Cortex of kidney (tissue), 1 donor: Measurements from ENCODE around the gene RAB40A.

Source experiments
- DNase-seq: peaks from one replicate; lab custom pipeline; 2025; lab: John Stamatoyannopoulos, UW

RAB40A gene, protein sequence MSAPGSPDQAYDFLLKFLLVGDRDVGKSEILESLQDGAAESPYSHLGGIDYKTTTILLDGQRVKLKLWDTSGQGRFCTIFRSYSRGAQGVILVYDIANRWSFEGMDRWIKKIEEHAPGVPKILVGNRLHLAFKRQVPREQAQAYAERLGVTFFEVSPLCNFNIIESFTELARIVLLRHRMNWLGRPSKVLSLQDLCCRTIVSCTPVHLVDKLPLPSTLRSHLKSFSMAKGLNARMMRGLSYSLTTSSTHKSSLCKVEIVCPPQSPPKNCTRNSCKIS

DNA sequence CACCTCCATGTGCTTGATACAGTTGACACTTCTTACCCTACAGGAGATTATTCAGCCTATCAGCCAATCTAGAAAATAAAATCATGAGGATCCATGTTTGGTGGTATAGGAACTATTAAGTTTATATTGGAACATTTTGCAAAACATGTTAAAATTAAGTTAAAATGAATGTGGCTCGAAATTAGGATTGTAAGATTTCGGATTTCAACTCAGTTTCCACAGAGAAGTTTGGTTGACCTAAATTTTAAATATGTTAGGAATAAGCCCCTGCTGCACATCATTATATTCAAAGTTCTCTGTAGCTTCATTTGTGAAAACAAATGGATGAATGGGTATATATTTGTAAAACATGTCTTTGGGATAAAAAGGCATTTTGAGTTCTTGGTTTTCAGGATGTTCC is at the start of gene RAB40A:
TSS of gene RAB40A (minus strand) at position 101 of the 400 bp plus-strand sequence. CDS start 18,733 bp downstream, outside the sequence.
- DNase-seq: no peak

DNA sequence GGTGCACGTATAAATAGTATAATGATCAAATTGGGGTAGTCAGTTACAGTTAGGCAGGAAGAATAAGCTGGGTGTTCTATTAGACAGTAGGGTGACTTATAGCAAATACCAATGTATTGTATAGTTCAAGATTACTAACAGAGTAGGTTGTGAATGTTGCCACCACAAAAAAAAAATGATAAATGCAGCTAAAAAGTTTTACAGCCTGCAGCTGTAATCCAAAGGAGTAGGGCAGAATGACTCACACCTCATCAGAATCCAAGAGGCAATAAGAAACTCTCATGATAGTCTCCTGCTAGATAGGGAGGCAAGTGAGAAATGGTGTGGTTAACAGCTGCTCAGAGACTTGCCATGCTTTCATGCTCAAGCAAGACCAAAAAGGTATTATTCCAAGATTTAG is 46.5 kb upstream of the RAB40A start:
- DNase-seq: no peak

DNA sequence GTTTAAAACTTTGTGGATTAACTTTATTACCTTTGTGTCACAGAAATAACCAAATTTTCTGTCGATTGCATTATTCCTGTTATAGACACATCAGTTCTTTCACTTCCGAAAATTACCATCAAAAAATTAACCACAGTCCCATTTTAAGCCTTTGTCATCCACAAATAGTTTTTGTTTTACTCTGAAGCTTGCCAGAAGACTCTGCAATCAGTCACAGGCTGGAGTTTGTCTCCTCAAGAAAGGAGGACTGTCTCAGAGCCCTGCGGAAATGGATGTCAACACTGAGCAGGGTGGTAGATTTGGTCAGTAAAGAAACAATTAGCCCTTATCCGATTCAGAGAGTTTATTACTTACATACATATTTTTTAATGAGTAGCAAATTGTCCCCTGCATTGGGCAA is 45.9 kb upstream of the RAB40A start:
- no peak for DNase-seq

DNA sequence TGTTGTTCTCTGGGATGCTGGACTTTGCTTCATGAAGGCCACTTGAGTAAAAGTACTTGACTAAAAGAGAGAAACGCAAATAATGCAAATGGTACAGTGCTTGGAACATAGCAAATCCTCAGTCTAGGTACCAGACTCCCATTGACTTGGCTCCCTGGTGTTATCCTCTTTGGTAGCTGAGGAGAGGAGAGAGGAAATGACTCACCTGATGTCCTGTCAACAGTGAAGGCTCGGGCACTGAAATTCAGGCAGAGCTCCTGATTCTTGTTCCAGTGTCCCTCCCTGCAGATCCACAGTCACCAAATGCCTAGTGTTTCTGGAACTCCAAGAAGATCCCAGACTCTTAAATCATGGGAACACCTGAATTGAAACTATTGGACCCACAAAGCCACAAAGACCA is 43.5 kb upstream of the RAB40A start:
- no peak for DNase-seq

DNA sequence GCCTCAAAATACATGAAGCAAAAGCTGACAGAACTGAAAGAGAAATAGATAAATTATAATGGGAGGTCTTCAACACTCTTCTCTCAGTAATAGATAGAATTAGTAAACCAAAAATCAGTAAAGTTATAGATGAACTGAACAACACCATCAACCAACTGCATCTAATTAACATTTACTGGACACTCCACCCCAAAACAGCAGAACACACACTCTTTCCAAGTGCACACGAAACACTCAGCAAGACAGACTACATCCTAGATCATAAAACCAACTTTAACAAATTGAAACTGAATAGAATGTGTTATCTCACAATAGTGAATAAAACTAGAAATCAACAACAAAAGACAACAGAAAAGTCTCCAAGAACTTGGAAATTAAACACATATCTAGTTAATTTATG is 41.0 kb upstream of the RAB40A start:
- no peak for DNase-seq

DNA sequence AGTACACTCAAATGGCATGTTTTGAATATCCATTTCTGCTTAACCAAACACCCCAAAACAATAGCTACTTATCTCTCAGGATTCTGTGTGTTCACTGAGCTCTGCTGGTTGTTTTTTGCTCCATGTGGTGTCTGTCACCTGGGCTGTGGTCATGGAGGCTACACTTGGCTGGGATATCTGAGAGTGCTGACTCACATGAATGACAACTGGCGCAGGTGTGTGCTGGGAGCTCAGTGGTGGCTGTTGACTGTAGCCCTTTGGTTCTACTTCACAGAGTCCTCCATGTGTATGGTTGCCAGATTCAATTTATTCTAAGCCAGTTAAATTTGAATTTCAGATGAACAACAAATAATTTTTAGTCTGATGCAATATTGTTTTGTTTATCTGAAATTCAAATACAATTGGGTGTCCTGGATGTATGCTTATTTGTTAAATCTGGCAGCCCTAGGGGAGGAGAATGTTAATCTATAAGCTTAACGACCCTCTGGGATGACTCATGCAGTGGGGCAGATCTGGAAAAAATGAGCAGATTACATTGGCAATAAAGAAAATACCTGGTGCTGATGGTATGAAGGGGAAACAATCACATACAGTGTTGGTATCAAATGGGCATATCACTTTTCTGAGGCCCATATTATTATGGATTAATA is 37.8 kb upstream of the RAB40A start:
- no peak for DNase-seq

DNA sequence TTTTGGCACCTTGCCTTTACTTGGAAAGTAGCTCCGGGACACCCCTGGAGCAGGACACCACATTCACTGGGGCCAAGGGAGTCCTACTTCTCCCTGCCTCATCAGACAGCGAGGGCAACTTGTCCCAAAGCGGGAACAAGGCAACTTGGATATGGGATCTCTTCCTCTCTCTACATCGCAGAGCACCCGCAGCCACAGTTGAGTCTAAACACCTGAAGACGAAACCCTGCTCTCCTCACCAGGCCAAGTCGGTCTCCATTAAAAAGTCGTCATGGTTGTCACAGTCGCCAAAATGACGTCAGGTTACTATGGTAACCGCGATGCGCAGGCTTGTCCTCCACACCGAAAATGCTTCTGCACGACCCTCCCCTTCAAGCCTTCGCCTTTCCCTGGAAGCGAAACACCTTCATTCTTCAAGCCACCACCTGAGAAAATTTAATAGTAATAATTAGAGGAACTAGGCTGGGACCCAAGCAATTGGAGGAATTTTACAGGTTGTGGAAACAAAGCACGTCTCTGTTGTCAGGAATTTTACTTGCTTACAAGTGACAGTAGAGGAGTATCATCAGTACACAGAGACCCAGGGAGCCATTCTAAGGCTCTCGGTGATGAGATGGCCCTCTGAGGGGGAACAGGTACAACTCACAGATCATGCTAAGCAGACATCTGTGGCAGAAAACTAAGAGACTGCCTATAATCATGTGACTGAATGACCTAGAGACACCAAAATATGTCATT is 35.6 kb upstream of the RAB40A start:
- no peak for DNase-seq

DNA sequence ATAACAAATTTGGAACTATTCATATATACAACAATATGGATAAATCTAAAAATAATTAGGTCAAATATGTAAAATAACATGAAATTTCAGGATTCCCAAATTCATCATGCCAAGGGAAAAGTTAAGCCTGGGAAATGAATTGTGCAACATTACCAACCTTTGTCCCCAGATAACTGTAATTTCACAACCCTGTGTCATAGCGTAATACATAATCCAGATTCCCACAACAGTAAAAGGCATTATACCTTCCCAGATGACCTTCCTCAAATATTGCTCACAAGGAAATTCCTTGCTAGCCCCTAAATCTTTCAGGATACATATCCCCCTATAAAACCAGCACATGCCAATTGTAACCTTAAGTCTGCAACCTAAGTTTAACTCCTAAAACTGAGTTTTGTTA is 32.9 kb upstream of the RAB40A start:
- DNase-seq: no peak

DNA sequence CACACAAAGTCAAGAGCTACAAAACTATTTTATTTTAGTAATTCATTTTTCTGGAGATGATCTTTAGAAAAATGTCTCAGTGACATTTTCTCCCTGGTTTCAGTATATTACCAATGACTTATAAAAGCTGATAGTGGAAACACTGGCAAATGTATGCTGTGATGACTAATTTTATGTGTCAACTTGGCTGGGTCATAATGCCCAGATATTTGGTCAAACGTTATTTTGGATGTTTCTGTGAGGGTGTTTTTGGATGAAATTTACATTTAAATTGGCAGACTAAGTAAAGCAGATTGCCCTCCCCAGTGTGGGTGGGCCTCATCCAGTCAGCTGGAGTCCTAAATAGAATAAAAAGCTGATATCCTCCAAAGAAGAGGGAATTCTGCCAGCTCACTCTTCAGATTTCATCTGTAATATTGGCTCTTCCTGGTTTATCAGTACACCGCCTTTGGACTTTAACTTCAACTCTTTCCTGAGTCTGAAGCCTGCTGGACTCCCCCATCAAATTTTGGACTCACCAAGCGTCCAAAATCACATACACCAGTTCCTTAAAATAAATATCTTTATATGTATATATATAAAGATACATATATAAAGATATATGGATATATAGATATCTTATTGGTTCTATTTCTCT is 31.2 kb upstream of the RAB40A start:
- DNase-seq: no peak

DNA sequence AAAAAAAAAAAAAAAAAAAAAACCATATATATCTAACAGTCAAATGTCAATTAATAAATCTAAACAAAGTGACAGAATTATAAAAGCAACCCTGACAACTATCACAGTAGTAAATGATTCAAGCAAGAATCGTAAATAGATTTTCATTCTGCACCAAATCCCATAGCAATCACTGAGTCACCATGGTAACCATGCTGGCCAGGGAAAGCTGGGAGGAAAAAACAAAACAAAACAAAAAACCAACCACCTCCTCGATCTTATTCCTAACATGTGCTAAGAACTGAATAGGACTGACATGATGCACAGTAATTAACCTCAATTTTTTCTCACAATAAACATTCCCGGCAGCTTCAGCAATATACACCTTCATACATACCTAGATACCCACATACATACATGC is 30.6 kb upstream of the RAB40A start:
- no peak for DNase-seq

DNA sequence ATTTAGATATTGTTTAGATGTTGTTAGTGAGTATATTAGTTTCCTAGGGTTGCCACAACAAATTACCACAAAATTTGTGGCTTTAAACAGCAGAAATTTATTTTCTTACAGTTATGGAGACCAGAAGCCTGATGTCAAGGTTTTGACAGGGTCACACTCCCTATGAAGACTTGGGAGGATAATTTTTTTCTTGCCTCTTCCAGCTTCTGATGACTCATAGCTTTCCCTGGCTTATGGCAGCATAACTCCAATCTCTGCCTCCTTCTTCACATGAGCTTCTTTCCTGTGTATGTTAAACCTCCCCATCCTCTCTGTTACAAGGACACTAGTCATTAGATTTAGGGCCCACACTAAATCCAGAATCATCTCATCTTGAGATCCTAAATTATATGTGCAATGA is 20.9 kb upstream of the RAB40A start:
- no peak for DNase-seq

DNA sequence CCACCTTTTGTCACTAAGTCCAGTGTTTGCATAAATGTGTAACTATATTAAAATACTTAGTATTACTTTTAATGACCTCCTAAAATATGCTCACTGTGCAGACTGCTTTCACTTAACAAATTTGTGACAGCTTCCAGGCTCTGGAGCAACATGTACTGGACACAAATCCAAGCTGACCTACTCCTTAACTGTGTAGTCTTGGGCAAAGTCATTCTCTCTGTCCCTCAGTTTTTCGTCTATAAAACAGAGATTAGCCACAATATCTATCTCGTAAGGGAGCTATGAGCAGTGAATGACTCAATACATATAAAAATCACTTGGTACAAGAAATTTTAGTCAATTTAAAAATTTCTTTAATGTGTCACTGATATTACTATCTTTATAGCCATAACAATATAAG is 20.4 kb upstream of the RAB40A start:
- DNase-seq: no peak

DNA sequence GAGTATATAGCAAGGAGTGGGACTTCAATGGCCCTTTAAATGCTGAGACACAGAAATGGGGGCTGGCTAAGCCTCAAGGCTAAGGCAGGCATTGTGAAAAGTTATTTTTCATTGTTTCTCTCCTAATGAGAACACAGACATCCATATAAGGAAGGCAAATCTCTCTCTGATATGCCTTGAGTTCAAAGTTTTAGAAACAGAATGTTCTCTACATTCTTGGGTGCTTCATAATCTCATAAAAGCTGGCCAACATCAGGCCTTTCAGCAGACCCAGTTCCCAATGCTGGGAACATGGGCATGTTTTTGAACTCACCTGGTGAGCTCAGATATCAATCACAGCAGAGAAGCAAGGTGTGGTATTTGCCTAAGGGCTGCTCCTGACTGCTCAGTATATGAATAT is 19.4 kb upstream of the RAB40A start:
- DNase-seq: no peak

DNA sequence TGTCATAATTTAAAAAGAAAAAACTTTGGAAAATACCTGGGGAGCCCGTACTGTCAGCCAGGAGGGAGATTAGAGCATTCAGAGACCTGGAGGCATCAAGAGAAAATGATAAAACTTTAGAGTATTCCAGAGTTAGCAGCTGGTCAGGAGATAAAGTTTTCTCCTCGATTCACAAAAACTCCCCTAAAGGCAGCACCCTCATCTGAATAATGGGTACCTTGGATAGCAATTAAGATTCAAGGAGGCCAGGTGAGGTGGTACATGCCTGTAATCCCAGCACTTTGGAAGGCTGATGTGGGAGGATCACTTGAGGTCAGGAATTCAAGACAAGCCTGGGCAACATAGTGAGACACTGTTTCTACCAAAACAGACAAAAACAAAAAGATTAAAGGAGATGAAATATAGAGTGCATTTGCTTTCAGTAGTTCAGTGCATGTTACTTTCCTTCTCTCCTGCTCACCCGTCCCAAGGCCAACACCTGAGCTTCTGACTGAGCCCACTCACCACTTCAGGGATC is 18.6 kb upstream of the RAB40A start:
- no peak for DNase-seq

DNA sequence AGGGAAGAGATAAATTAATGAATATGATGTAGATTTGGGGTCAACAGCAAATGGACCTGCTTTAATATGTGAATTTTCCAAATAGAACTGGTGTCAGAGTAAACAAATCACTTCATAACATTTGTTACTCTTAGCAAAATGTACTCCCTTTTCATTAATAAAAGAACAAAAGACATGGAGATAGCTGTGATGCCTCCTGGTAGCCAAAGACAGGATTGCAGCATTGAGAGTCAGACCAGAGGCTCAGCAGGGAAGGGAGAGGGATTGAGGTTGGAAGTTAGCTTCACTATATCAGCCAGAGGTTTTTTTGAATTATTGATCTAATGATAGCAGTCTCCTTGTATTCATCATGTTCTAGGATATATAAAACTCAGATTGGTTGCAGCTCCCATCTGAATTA is 17.4 kb upstream of the RAB40A start:
- no peak for DNase-seq

DNA sequence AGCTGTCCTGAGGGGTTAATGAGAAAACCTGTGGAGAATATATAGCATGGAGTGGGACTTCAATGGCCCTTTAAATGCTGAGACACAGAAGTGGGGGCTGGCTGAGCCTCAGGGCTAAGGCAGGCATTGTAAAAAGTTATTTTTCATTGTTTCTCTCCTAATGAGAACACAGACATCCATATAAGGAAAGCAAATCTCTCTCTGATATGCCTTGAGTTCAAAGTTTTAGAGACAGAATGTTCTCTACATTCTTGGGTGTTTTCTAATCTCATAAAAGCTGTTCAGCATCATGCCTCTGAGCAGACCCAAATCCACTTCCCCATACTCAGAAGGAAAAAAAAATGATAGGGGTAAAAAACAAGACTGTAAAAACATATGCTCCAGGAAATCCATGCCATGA is 16.8 kb upstream of the RAB40A start:
- DNase-seq: no peak

DNA sequence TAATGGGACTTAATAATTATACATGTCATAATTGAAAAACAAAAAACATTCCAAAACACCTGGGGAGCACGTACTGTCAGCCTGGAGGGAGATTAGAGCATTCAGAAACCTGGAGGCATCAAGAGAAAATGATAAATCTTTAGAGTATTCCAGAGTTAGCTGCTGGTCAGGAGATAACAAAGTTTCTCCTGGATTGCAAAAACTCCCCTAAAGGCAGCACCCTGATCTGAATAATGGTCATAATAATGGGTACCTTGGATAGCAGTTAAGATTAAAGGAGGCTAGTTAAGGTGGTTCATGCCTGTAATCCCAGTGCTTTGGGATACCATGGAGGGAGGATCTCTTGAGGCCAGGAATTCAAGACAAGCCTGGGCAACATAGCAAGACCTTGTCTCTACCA is 15.9 kb upstream of the RAB40A start:
- DNase-seq: no peak

DNA sequence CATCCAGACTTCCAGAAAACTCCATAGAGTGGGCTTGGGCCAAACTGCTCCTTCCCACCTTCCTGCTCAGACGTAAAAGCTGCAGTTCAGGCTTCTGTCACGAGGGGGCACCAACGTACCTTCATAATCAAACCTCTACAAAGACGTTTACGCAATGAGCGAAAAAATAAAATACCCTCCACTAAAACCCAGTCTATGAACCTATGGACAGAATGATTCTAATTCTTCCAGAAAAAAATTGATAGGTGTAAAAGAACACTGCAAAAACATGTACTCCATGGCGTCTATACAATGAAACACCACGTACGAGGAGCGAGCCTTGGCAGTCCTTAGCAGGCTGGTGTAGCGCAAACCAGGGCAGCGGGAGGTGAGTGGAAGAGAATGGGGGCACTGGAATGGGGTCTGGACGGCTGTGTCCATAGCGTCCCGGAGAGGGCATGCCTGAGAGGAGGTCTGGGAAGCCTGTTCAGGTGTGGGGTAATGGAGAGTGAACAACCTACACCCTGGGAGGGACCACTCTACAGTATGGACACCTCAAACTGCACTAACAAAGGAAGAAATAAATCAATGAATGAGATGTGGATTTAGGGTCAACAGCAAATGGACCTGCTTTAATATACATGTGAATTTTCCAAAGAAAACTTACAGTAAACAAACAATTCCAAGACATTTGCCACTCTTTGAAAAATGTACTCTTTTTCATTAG is 14.4 kb upstream of the RAB40A start:
- DNase-seq: peak; percentile 1

DNA sequence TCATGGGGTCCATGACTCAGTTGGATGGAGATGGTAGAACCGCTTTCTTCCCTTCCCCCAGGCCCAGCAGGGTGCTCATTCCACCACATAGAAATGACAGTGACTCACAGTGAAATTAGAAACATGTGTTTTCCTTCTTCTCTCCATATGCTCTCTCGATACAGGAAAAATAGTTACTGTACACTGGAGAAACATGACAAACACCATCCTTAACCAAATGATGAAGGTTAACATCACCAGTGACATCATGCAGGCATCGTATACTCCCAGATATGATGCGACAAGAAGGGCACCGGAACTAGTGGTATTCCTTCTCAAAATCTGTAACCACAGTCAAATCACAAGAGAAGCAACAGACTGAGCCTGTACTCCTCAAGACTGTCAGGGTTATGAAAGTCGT is 11.7 kb upstream of the RAB40A start:
- DNase-seq: no peak

DNA sequence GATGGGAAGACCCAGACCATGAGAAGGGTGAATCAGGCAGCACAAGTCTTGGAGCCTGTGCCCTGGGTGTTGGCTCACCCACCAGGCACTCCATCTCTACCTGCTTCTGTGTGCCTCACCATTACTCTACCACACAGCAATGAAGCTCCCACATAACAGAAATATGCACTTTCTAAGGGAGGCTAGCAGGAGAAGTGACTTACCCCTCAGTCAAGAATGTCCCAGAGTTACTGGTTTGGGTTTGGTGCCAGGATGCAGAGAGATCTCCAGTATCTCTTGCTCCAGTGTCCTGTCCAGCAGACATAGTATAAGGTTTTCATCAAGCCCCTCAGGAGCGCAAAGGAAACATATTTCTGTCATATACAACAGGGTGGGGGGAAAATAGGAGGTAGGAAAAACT is 11.3 kb upstream of the RAB40A start:
- no peak for DNase-seq

DNA sequence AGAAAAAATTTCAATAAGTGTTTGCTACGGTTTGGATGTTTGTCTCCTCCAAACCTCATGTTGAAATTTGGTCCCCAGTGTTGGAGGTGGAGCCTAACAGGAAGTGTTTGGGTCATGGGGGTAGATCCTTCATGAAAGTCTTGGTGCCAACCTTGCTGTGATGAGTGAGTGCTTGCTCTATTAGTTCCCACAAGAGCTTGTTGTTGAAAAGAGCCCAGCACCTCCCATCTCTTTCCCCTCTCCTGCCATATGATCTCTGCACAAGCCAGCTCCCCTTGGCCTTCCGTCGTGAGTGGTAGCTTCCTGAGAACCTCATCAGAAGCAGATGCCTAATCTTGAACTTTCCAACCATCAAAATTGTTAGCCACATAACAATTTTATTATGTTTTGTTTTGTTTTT is 10.3 kb upstream of the RAB40A start:
- DNase-seq: no peak

DNA sequence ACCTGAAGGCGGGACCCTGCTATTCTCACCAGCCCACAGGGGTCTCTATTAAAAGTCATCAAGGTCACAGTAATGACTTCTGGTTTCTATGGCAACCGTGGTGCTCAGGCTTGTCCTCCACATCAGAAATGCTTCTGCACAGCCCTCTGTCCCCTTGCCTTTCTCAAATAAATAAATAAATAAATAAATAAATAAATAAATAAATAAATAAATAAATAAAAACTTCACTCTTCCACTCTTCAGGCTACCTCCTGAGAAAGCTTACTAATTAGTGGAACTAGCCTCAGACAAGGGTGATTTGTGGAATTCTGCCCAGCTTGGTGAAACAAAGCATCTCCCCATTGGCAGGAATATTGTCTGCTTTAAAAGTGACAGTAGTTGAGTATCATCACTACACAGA is 5.5 kb upstream of the RAB40A start:
- DNase-seq: no peak
